Thyroid gland (tissue), 4 donors: ENCODE measurements around the gene BICDL1. TPM values are rescaled to one million over a fixed set of nuclear protein-coding genes. Genes with fewer than 3 reads are reported as not detected.

ENCODE experiments used
- DNase-seq, 2 donors: peaks; one replicate each; pipeline ENCODE4 v3.0.0-alpha.2; 2019
- H3K27ac ChIP-seq, 3 donors: fragments of 200-600 bp; sonication (generic); 1 replicate in 2 of 3; 2 replicates in 1 of 3; pipeline ENCODE4 v1.5.1; 2016 to 2019; ENCODE audit warnings: mild to moderate bottlenecking in 1 of 3, moderate library complexity in 1 of 3
- H3K27me3 ChIP-seq: fragments of 200-600 bp; sonication (generic); one replicate; pipeline ENCODE4 v1.5.1; 2019
- H3K36me3 ChIP-seq, 2 donors: fragments of 200-600 bp; sonication (generic); one replicate each; pipeline ENCODE4 v1.5.1; 2016 to 2019
- H3K4me1 ChIP-seq, 2 donors: fragments of 200-600 bp; sonication (generic); one replicate each; pipeline ENCODE4 v1.5.1; 2017 to 2019
- H3K4me3 ChIP-seq, 3 donors: fragments of 200-600 bp; sonication (generic); replicated peaks in 1 of 3; 1 replicate in 2 of 3; 2 replicates in 1 of 3; pipeline ENCODE4 v1.5.1; 2016; ENCODE audit warnings: mild to moderate bottlenecking in 1 of 3
- H3K9me3 ChIP-seq: fragments of 200-600 bp; sonication (generic); one replicate; pipeline ENCODE4 v1.5.1; 2017
- POLR2A ChIP-seq, 2 donors: fragments of 450-650 bp; IDR thresholded peaks; one replicate each; pipeline ENCODE4 v1.6.1; 2017; ENCODE audit warnings: antibody characterized with exemption in 2 of 2, mild to moderate bottlenecking in 2 of 2, moderate library complexity in 1 of 2
- WGBS, 2 donors: methylation state at CpG; one replicate each; pipeline ENCODE4 v1.1.5; 2017; 5-methylcytosine and 5-hydroxymethylcytosine counted together
- intact Hi-C: fragments of 100-400 bp; cut with DNase I; formaldehyde crosslinking; loops from one replicate; pipeline ENCODE4 v1.15.1; 2023
- total RNA-seq, 4 donors: library from RNA; depleted of rRNA; stranded (reverse); fragments of >200 nt; gene quantifications; one replicate each; pipeline ENCODE4 v1.2.3, GENCODE V29; 2016
- TF ChIP-seq, protein P1 (sequence below), 6 experiments: fragments of 200-600 bp in 3 of 6; fragments of 450-650 bp in 3 of 6; sonication (generic) in 3 of 6; IDR thresholded peaks; one replicate each; pipeline ENCODE4 v1.5.1; 2016 to 2019; ENCODE audit warnings: antibody characterized with exemption in 6 of 6, mild to moderate bottlenecking in 2 of 6, inconsistent platforms in 1 of 6, moderate library complexity in 1 of 6

The BICDL1 gene
- total RNA-seq, 4 donors from 2014 or later, result 10.5 to 81.8 (median 48.1) TPM

DNA sequence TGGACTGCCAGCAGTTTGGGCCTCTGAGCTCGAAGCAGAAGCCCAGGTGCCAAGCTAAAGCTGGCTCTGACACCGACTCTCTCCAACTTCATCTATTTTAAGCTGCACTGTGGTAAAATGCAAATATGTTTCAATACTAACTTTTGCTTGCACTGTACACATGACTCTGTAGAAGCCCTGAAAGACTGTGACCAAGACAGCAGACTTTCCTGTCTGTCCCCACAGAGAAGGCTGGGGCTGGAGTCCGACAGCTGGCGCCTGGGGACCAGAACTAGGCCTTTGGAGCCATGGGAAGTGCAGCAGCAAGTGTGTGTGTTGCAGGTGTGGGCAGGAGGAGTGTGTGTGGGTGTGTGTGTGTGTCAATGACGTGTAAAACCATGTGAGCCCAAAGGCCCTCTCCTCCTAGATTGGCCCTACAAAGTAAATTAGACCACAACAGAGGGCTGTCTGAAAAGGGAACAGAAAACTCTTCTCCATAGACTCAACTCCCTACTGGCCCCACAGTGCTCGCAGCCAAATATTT is 143.9 kb downstream of the BICDL1 start:
- Histone ChIP-seq H3K36me3 (peaks cover 98 to 99% of the 10 kb centered on the region in 2 donors), H3K4me3 (no peak overlapping the region), H3K4me1 (no peaks in the 10 kb centered on the region), H3K27ac (no peak overlapping the region), H3K9me3 (no peaks in the 10 kb centered on the region), H3K27me3 (no peaks in the 10 kb centered on the region)
- intact Hi-C loops, result no loop called here
- TF ChIP-seq, protein P1, sequence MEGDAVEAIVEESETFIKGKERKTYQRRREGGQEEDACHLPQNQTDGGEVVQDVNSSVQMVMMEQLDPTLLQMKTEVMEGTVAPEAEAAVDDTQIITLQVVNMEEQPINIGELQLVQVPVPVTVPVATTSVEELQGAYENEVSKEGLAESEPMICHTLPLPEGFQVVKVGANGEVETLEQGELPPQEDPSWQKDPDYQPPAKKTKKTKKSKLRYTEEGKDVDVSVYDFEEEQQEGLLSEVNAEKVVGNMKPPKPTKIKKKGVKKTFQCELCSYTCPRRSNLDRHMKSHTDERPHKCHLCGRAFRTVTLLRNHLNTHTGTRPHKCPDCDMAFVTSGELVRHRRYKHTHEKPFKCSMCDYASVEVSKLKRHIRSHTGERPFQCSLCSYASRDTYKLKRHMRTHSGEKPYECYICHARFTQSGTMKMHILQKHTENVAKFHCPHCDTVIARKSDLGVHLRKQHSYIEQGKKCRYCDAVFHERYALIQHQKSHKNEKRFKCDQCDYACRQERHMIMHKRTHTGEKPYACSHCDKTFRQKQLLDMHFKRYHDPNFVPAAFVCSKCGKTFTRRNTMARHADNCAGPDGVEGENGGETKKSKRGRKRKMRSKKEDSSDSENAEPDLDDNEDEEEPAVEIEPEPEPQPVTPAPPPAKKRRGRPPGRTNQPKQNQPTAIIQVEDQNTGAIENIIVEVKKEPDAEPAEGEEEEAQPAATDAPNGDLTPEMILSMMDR (IDR thresholded peaks at IDR 0.05), result no peak
- TF ChIP-seq POLR2A (IDR thresholded peaks at IDR 0.05), result no peak
- DNase-seq, result no peak
- 97 to 99% methylated on average over 6 of the region's 6 CpGs for WGBS, 2 donors

DNA sequence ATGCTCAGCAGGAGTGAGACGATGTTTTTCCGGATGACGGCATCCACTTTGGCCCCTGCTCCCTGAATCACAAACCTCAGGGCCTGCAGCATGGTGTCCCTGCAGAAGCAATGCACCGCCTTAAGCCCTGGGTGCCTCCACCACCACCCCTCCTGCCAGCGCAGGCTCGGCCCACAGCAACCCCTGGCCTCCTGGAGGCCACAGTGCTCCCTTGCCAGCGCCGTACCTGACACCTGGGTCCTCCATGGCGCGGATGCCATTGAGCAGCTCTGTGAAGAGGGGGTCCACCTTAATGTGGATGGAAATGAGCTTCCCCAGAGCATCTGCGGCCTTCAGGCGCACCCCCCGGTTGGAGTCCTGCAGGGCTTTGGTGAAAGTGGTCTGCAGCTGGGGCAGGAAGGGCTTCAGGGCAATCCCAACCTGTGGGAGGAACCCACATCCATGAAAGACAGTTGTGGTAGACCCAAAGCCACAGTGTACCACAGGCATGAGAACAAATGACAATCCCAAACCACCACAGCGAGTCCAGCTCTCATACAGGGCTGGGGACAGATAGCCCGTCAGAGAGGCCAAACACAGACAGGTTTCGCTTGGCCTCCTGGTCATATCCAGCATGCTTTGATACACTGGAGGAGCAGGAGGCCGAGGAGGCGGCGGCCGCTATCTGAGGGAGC is 145.4 kb downstream of the BICDL1 start:
- no peak for DNase-seq
- Histone ChIP-seq H3K9me3 (no peaks in the 10 kb centered on the region), H3K27me3 (no peaks in the 10 kb centered on the region), H3K4me1 (no peaks in the 10 kb centered on the region), H3K4me3 (no peak overlapping the region), H3K27ac (no peak overlapping the region), H3K36me3 (peaks cover 98 to 99% of the 10 kb centered on the region in 2 donors)
- 98 to 99% methylated on average over 14 of the region's 20 CpGs for WGBS, 2 donors
- intact Hi-C loops, result no loop called here
- TF ChIP-seq, protein P1 (IDR thresholded peaks at IDR 0.05), result no peak
- TF ChIP-seq POLR2A (IDR thresholded peaks at IDR 0.05), result no peak

DNA sequence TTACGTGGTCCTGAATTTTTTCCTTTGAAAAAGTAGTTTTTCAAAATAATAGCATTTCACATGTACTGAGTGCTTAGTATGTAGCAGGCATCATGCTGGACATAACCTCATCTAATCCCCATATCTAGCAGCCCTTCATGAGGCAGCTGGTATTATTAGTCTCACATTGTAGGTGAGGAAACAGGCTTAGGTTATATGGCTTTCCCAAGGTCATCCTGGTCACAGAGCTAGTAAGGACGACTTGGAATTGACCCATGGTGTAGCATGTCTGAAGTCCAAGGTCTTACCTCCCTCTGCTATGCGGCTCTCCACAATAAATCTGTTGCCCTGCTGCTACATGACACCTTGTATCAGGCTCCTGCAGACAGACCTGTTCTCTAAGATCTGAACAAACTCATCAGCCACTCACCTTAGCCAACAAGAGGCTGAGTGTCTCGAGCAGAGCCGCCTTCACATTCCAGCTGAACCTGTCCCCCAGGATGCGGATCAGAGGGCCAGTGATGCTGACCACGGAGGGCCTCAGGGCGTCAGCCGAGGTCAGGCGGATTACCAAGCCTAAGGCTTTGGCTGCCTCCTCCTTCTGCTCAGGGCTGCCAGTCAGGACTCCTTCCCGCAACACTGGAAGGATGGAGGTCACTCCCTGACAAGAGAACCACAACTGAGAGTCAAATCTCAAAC is 147.2 kb downstream of the BICDL1 start:
- TF ChIP-seq, protein P1 (IDR thresholded peaks at IDR 0.05), result no peak
- no peak for TF ChIP-seq POLR2A (IDR thresholded peaks at IDR 0.05)
- Histone ChIP-seq H3K27ac (no peak overlapping the region), H3K9me3 (no peaks in the 10 kb centered on the region), H3K4me1 (no peaks in the 10 kb centered on the region), H3K36me3 (peaks cover 96% of the 10 kb centered on the region in 2 donors), H3K27me3 (no peaks in the 10 kb centered on the region), H3K4me3 (no peak overlapping the region)
- 89% methylated on average over 11 of the region's 11 CpGs for WGBS, 2 donors
- intact Hi-C loops, result no loop called here
- DNase-seq, result no peak

DNA sequence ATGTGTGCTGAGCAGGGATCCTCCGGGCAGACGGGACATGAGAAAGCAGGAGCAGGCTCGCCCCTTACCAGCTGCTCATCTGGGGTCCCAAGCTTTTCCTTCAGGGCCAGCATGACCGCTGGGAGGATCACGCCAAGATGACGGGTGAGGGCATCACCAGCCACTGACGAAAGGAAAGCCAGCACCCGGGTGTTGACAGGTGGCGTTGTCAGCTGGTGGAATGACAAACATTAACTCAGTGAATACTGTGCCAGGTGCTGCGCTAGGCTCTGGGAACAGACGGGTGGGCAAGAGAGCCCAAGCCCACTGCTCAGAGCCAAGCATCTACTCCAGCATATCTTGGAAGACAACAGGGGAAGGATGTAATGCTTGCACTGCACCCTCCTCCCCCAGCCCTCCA is 148.8 kb downstream of the BICDL1 start:
- Histone ChIP-seq H3K9me3 (no peaks in the 10 kb centered on the region), H3K27ac (no peak overlapping the region), H3K4me1 (no peaks in the 10 kb centered on the region), H3K36me3 (peaks cover 96% of the 10 kb centered on the region in 2 donors), H3K27me3 (no peaks in the 10 kb centered on the region), H3K4me3 (no peak overlapping the region)
- TF ChIP-seq POLR2A (IDR thresholded peaks at IDR 0.05), result no peak
- intact Hi-C loops, result no loop called here
- WGBS, 2 donors, result 96 to 99% methylated on average over 6 to 9 of the region's 11 CpGs
- no peak for DNase-seq

DNA sequence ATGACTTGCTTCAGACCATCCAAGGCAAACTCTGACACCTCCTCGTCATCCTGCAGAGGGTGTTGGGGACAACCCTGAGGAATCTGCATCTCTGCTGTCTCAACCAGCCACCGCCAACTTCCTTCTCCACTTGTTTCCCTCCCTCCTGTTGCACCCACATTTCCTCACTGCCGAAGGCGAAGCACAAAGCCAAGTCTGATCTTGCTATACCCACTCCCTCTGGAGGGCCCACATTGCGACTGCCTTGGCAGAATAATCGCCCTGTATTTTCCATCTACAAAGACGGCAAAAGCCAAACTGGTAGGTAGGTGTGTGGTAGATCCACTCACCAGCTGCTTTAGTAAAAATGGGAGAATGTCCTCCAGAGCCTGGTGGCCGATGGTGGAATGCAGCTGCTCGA is 149.3 kb downstream of the BICDL1 start:
- WGBS, 2 donors, result 96 to 98% methylated on average over 9 of the region's 9 CpGs
- no peak for TF ChIP-seq POLR2A (IDR thresholded peaks at IDR 0.05)
- TF ChIP-seq, protein P1 (IDR thresholded peaks at IDR 0.05), result no peak
- no peak overlapping the region for H3K4me3 ChIP-seq

More for the DNA sequence above, 149.3 kb downstream of the BICDL1 start:
- H3K9me3 ChIP-seq, result no peaks in the 10 kb centered on the region
- DNase-seq, result no peak
- no peaks in the 10 kb centered on the region for H3K27me3 ChIP-seq
- intact Hi-C loops, result no loop called here
- no peak overlapping the region for H3K27ac ChIP-seq
- H3K36me3 ChIP-seq, result peaks cover 91 to 96% of the 10 kb centered on the region in 2 donors
- H3K4me1 ChIP-seq, result no peaks in the 10 kb centered on the region
